Measurements from ENCODE around the gene SLC12A2. TPM values are rescaled to one million over a fixed set of nuclear protein-coding genes. Genes with fewer than 3 reads are reported as not detected.

Gene SLC12A2
- total and polyA plus RNA-seq, 9 of the 15 experiments (the other 6 are each of a cell fraction or from before 2014, with no cell fraction given) = 5.1 to 20.3 (median 12.6) TPM

DNA sequence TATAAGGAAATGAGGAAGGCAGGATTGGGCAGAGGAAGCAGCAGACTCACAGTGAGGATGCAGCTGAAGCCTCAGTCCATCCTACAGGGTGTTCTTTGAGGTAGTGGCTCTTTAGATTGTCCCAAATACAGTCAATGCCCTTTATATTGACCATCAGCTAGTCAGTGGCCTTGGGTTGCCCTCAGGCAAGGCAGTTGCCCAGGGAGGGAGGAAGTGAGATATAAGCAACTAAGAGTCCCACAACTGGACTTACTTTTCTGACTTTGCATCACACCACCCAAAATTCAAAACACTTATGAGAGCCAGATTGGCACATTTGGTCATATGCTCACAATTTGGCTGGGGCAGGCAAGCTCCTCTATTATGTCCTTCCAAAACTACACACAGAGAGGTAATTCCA, 9.4 kb upstream of the SLC12A2 start (continued):
- TF ChIP-seq ZNF407 (IDR thresholded peaks at IDR 0.05; ENCODE audit: low read depth) (no peak), NFATC3 (IDR thresholded peaks at IDR 0.05) (no peak), RBBP5 (IDR thresholded peaks at IDR 0.05; ENCODE audit: borderline replicate concordance, insufficient read depth, low read length, poor library complexity, severe bottlenecking) (no peak), FOXA1 (IDR thresholded peaks at IDR 0.05; ENCODE audit: borderline replicate concordance) (no peak), HNRNPK (IDR thresholded peaks at IDR 0.05; ENCODE audit: low read depth, low read length, poor library complexity, severe bottlenecking) (no peak), FOXO4 (CRISPR knock-in tag; IDR thresholded peaks at IDR 0.05) (no peak), TCFL5 (CRISPR knock-in tag; conservative IDR thresholded peaks at IDR 0.05) (no peak), JUNB (CRISPR knock-in tag; conservative IDR thresholded peaks at IDR 0.05) (no peak), NFIX (CRISPR knock-in tag; IDR thresholded peaks at IDR 0.05; ENCODE audit: low read depth) (no peak), HOXB6 (CRISPR knock-in tag; IDR thresholded peaks at IDR 0.05; ENCODE audit: borderline replicate concordance) (no peak)
- TF ChIP-seq, protein P1, sequence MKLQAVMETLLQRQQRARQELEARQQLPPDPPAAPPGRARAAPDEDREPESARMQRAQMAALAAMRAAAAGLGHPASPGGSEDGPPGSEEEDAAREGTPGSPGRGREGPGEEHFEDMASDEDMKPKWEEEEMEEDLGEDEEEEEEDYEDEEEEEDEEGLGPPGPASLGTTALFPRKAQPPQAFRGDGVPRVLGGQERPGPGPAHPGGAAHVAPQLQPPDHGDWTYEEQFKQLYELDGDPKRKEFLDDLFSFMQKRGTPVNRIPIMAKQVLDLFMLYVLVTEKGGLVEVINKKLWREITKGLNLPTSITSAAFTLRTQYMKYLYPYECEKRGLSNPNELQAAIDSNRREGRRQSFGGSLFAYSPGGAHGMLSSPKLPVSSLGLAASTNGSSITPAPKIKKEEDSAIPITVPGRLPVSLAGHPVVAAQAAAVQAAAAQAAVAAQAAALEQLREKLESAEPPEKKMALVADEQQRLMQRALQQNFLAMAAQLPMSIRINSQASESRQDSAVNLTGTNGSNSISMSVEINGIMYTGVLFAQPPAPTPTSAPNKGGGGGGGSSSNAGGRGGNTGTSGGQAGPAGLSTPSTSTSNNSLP (IDR thresholded peaks at IDR 0.05; ENCODE audit: borderline replicate concordance, low read depth, low read length) = no peak
- TF ChIP-seq, protein P2, sequence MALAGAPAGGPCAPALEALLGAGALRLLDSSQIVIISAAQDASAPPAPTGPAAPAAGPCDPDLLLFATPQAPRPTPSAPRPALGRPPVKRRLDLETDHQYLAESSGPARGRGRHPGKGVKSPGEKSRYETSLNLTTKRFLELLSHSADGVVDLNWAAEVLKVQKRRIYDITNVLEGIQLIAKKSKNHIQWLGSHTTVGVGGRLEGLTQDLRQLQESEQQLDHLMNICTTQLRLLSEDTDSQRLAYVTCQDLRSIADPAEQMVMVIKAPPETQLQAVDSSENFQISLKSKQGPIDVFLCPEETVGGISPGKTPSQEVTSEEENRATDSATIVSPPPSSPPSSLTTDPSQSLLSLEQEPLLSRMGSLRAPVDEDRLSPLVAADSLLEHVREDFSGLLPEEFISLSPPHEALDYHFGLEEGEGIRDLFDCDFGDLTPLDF (CRISPR knock-in tag; IDR thresholded peaks at IDR 0.05) = no peak
